Mammary epithelial cell (primary cell): ENCODE measurements around the gene CMTM8.

ENCODE experiments used
- EZH2 ChIP-seq: IDR thresholded peaks from 2 replicates; pipeline ENCODE4 v1.6.1; 2012; ENCODE audit warnings: low read length, inconsistent platforms, borderline replicate concordance
- TF ChIP-seq, protein P1 (sequence below), 2 donors: IDR thresholded peaks in 1 of 2; conservative IDR thresholded peaks in 1 of 2; 2 replicates each; pipeline ENCODE4 v1.5.1; 2011 to 2012; ENCODE audit warnings: inconsistent platforms in 2 of 2, low read length in 2 of 2, mild to moderate bottlenecking in 2 of 2, control low read depth in 1 of 2, low read depth in 1 of 2; ENCODE audit not compliant: insufficient read depth in 1 of 2; ENCODE audit errors: extremely low read depth in 1 of 2

DNA sequence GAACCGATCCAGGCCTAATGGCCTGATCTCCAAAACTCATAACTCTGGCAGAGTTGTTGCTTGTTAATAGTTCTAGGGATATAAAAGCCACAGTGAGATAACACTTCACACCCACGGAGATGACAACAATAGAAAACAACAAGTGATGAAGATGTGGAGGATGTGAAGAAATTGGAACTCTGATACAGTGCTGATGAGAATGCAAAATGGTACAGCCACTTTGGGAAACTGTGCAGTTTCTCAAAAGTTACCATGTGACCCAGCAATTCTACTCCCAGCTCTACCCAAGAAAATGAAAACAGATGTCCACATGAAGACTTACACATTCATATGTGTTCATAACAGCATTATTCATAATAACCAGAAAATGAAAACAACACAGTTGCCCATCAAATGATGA, 157.0 kb downstream of the CMTM8 start:
- TF ChIP-seq, protein P1, sequence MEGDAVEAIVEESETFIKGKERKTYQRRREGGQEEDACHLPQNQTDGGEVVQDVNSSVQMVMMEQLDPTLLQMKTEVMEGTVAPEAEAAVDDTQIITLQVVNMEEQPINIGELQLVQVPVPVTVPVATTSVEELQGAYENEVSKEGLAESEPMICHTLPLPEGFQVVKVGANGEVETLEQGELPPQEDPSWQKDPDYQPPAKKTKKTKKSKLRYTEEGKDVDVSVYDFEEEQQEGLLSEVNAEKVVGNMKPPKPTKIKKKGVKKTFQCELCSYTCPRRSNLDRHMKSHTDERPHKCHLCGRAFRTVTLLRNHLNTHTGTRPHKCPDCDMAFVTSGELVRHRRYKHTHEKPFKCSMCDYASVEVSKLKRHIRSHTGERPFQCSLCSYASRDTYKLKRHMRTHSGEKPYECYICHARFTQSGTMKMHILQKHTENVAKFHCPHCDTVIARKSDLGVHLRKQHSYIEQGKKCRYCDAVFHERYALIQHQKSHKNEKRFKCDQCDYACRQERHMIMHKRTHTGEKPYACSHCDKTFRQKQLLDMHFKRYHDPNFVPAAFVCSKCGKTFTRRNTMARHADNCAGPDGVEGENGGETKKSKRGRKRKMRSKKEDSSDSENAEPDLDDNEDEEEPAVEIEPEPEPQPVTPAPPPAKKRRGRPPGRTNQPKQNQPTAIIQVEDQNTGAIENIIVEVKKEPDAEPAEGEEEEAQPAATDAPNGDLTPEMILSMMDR (conservative IDR thresholded peaks at IDR 0.05 in 1 of 2, IDR thresholded peaks at IDR 0.05 in 1 of 2; ENCODE audit: extremely low read depth in 1 of 2, insufficient read depth in 1 of 2, low read depth in 1 of 2, low read length in 2 of 2), result no peak
- no peak for TF ChIP-seq EZH2
